Stimulated activated memory B cell treated with anti-CD40 and anti-IgM and Interleukin-4, amounts not matched to agents 10 μg/mL and 1 μg/mL and 100 μg/mL, for 72 hours (primary cell): ENCODE data around the gene TRMT1.
"Not testable (repeated sequence)": the region's sequence is repeated elsewhere in the genome, so short reads cannot be mapped to it uniquely, and the experiment has no call there.

ENCODE experiments used
- ATAC-seq: fragments of 150-1000 bp; cut with Tn5 transposase; 2 replicates; pipeline ENCODE4 v1.10.0; 2021
- H3K27ac Mint-ChIP-seq: one replicate; pipeline ENCODE4 v1.8.0; 2022; ENCODE audit warnings: mild to moderate bottlenecking, mixed read lengths
- H3K27me3 Mint-ChIP-seq: one replicate; pipeline ENCODE4 v1.8.0; 2022; ENCODE audit warnings: mixed read lengths
- H3K36me3 Mint-ChIP-seq: one replicate; pipeline ENCODE4 v1.8.0; 2022; ENCODE audit warnings: mixed read lengths
- H3K4me1 Mint-ChIP-seq: one replicate; pipeline ENCODE4 v1.8.0; 2022; ENCODE audit warnings: mixed read lengths
- H3K4me3 Mint-ChIP-seq: one replicate; pipeline ENCODE4 v1.8.0; 2022; ENCODE audit warnings: mild to moderate bottlenecking, moderate library complexity, mixed read lengths
- H3K9me3 Mint-ChIP-seq: one replicate; pipeline ENCODE4 v1.8.0; 2022; ENCODE audit warnings: mixed read lengths

TRMT1 gene

GRCh38 chr19:13116282-13117175 is at the start of gene TRMT1:
TSS of gene TRMT1 (minus strand) at chr19:13116740. CDS start at chr19:13116399, 341 bp downstream.
- H3K4me1 Mint-ChIP-seq, result peaks cover 53% of the 10 kb centered on the region
- ATAC-seq, result peak; percentile 79
- peak within 1 kb of the TSS; percentile 97 for H3K4me3 Mint-ChIP-seq
- H3K9me3 Mint-ChIP-seq, result no peaks in the 10 kb centered on the region
- no peaks in the 10 kb centered on the region for H3K27me3 Mint-ChIP-seq
- H3K36me3 Mint-ChIP-seq, result peaks cover 11% of the 10 kb centered on the region
- peak within 1 kb of the TSS; percentile 91 for H3K27ac Mint-ChIP-seq

DNA sequence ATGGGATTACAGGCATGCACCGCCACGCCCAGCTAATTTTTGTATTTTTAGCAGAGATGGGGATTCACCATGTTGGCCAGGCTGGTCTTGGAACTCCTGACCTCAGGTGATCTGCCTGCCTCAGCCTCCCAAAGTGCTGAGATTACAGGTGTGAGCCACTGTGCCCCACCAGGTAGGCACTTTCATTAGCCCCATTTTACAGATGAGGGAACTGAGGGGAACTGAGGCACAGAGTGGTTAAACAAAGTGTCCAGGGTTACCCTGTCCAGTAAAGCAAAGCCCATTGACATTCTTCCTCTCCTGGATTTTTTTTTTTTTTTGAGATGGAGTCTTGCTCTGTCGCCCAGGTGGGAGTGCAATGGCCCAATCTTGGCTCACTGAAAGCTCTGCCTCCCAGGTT is 49.6 kb upstream of the TRMT1 start:
- H3K4me1 Mint-ChIP-seq, result peaks cover 92% of the 10 kb centered on the region
- not testable (repeated sequence) for H3K36me3 Mint-ChIP-seq, H3K4me3 Mint-ChIP-seq, H3K9me3 Mint-ChIP-seq, H3K27me3 Mint-ChIP-seq, ATAC-seq
- H3K27ac Mint-ChIP-seq, result peak overlapping the region; percentile 96

DNA sequence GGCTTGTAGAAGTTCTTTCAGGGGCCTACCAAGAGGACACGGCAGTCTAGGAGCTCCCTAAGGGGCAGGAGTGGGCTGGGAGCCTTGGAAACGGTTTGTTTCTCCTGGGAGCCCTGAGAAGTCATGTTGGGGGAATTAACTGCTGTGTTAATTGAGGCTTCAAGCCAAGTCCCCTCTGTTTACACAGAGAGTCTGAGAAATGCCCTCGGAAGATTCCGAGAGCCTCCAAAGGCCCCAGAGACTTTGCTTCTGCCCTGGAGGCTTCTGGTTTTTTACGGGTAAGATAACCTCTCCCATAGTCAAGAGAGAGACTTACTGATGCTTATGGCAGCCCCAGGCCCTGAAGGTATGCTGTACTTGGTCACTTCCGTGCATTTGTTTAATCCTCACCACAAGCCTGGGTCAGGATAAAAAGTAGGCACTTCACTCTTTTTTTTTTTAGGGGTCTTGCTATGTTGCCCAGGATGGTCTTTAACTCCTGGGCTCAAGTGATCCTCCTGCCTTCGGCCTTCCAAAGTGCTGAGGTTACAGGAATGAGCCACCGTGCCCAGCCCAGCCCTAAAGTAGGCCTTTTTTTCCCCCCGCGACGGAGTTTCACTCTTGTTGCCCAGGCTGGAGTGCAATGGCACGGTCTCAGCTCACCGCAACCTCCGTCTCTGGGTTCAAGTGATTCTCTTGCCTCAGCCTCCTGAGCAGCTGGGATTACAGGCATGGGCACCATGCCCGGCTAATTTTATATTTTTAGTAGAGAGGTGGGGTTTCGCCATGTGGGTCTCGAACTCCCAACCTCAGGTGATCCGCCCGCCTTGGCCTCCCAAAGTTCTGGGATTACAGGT is 48.8 kb upstream of the TRMT1 start:
- no peak for ATAC-seq
- Mint-ChIP-seq H3K36me3 (no peaks in the 10 kb centered on the region), H3K9me3 (no peaks in the 10 kb centered on the region), H3K27me3 (no peaks in the 10 kb centered on the region), H3K27ac (peak overlapping the region; percentile 75), H3K4me3 (no peak overlapping the region), H3K4me1 (peaks cover 87% of the 10 kb centered on the region)

- peak overlapping the region; percentile 24 for H3K4me3 Mint-ChIP-seq
- H3K4me1 Mint-ChIP-seq, result peaks cover 85% of the 10 kb centered on the region
- no peaks in the 10 kb centered on the region for H3K9me3 Mint-ChIP-seq
- H3K27me3 Mint-ChIP-seq, result no peaks in the 10 kb centered on the region
- H3K36me3 Mint-ChIP-seq, result no peaks in the 10 kb centered on the region
- no peak for ATAC-seq
- peak overlapping the region; percentile 75 for H3K27ac Mint-ChIP-seq
Observed at GRCh38 chr19:13164343-13165161, 48.0 kb upstream of the TRMT1 start.

DNA sequence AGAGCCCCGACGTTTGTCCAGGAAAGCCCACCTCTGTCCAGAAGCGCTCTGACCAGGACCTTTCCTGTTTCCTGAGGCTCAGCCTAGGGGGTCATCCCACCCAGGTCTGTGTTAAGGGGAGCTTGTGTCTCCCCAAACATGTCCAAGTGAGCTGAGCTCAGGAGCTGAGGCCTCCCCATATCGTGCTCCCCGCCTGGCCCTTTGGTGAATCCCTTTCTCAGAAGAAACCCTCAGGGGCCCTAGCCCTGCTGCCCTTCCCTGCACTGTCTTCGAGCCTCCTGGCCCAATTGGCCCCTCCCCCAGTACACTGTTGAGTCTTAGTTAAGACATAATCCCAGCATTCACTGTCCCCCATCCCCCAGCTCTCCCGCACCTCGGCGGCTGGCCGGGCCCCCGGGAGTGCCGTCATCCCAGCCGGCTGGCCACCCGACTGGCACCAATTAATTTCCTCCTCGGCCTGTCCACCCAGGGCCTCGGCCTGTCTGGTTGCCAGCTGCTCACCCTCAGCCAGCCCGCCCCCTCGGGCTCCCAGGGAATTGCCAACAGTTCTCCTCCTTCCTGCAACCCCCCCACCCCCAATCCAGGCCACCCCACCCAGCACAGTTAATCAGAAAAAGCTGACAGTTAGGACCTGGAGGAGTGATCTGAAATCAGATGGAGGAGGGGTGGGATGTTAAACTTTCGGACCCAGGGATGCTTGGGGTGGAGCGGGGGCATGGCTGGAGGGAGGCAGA is 47.2 kb upstream of the TRMT1 start:
- no peaks in the 10 kb centered on the region for H3K27me3 Mint-ChIP-seq
- no peaks in the 10 kb centered on the region for H3K36me3 Mint-ChIP-seq
- H3K9me3 Mint-ChIP-seq, result no peaks in the 10 kb centered on the region
- peak overlapping the region; percentile 75 for H3K27ac Mint-ChIP-seq
- H3K4me1 Mint-ChIP-seq, result peaks cover 77% of the 10 kb centered on the region
- H3K4me3 Mint-ChIP-seq, result peak overlapping the region; percentile 63
- ATAC-seq, result peak; percentile 4

- ATAC-seq, result peak; percentile 76
- Mint-ChIP-seq H3K27ac (peak overlapping the region; percentile 75), H3K9me3 (no peaks in the 10 kb centered on the region), H3K36me3 (no peaks in the 10 kb centered on the region), H3K27me3 (no peaks in the 10 kb centered on the region), H3K4me1 (peaks cover 77% of the 10 kb centered on the region), H3K4me3 (peak overlapping the region; percentile 80)
Observed at GRCh38 chr19:13162724-13163608, 46.4 kb upstream of the TRMT1 start.

DNA sequence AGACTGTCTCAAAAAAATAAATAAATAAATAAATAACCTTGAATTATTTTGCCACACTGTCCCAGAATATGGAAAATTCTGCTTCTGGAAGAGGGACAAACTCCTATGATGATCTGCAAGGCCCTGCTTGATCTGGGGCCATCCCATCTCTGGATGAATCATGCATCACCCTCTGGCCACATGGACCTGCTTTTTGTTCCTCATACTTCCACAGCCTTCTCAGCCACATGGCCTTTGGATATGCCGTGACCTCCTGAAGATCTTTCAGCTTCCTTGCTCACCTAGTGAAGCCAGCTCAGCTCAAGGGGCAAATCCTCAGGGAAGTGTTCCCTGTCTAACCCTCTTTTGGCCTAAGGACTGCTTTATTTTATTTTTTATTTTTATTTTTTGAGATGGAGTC is 44.0 kb upstream of the TRMT1 start:
- Mint-ChIP-seq H3K4me1 (peaks cover 76% of the 10 kb centered on the region), H3K27me3 (no peaks in the 10 kb centered on the region), H3K4me3 (no peak overlapping the region), H3K36me3 (no peaks in the 10 kb centered on the region), H3K27ac (no peak overlapping the region), H3K9me3 (no peaks in the 10 kb centered on the region)
- ATAC-seq, result no peak

DNA sequence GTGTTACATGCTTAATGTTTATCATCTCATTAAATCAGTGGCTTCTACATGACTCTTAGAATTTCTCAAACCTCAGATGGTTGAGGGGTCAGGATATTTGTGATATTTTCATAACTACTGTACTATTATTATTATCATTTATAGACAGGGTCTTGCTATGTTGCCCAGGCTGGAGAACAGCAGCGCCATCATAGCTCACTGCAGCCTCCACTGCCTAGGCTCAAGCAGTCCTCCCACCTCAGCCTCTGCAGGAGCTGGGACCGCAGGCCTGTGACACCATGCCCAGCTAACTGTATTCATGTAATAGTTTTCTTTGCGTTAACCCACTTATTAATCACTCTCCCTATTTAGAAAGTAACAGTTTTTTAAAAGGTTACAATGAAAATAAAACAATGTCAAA is 43.2 kb upstream of the TRMT1 start:
- Mint-ChIP-seq H3K36me3 (peaks cover 4% of the 10 kb centered on the region), H3K27me3 (no peaks in the 10 kb centered on the region), H3K9me3 (no peaks in the 10 kb centered on the region), H3K27ac (peak overlapping the region; percentile 49), H3K4me3 (no peak overlapping the region), H3K4me1 (peaks cover 68% of the 10 kb centered on the region)
- no peak for ATAC-seq

- Mint-ChIP-seq H3K27ac (peak overlapping the region; percentile 92), H3K4me3 (peak overlapping the region; percentile 95), H3K9me3 (no peaks in the 10 kb centered on the region), H3K36me3 (peaks cover 24% of the 10 kb centered on the region), H3K4me1 (peaks cover 36% of the 10 kb centered on the region), H3K27me3 (no peaks in the 10 kb centered on the region)
- ATAC-seq, result peak; percentile 66
Observed at GRCh38 chr19:13155472-13156359, 39.2 kb upstream of the TRMT1 start.

DNA sequence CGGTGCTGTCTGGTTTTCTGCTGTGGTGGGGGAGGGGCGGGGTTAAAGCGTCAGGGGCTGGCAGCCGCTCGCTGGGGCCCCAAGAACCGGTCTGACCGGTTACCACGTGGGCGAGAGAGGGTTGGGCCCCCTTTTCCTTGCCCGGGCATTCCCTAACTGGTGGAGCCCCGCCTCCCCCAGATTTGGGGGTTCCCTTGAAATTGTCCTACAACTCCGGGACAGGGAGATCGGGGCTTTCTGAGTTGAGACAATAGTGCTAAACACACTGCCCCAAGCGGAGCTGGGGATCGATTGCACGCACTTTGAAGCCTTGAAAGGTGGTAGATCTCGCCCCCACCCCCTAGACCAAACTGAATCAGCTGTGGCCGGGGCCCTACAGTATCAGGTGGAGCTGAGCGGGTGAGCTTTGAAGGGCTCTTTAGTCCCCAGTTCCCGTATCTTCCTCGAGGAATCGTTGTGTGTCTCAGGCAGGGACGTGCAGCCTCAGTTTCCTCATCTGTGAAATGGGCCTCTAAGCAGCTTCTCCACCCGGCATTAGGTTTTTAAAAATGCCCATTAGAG is 38.5 kb upstream of the TRMT1 start:
- Mint-ChIP-seq H3K4me3 (peak overlapping the region; percentile 95), H3K27me3 (no peaks in the 10 kb centered on the region), H3K27ac (peak overlapping the region; percentile 92), H3K4me1 (peaks cover 38% of the 10 kb centered on the region), H3K9me3 (no peaks in the 10 kb centered on the region), H3K36me3 (peaks cover 24% of the 10 kb centered on the region)
- peak; percentile 24 for ATAC-seq

DNA sequence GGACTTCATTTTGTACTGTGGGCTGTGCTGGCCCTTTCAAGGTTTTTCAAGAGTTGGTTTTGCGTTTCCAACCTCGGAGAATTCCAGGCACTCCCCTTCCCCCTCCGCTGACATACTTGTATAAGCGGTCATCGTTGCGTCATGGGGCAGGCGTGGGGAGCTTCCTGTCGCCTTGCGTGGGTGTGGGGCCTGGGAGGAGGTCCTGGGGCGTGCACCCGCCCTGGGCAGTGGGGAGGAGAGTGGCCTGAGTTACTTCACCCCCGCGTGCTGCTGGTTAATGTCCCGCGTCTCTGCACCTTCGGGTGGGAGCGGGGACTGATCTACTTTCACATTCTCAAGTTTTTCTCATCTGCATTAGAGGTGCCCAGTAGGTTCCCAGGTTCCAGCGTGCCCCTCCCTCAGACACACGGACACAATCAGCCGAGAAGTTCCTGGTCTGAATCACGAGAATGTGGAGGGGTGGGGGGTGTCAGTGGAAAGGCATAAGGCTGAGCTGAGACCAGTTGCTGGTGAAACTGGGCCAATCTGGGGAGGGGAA is 37.8 kb upstream of the TRMT1 start:
- peak overlapping the region; percentile 92 for H3K27ac Mint-ChIP-seq
- ATAC-seq, result no peak
- peaks cover 24% of the 10 kb centered on the region for H3K36me3 Mint-ChIP-seq
- peak overlapping the region; percentile 95 for H3K4me3 Mint-ChIP-seq
- no peaks in the 10 kb centered on the region for H3K27me3 Mint-ChIP-seq
- H3K9me3 Mint-ChIP-seq, result no peaks in the 10 kb centered on the region
- peaks cover 38% of the 10 kb centered on the region for H3K4me1 Mint-ChIP-seq

GRCh38 chr19:13153569-13154240 is 37.2 kb upstream of the TRMT1 start:
- H3K27ac Mint-ChIP-seq, result peak overlapping the region; percentile 92
- no peaks in the 10 kb centered on the region for H3K9me3 Mint-ChIP-seq
- no peaks in the 10 kb centered on the region for H3K27me3 Mint-ChIP-seq
- no peak for ATAC-seq
- peaks cover 24% of the 10 kb centered on the region for H3K36me3 Mint-ChIP-seq
- H3K4me1 Mint-ChIP-seq, result peaks cover 44% of the 10 kb centered on the region
- peak overlapping the region; percentile 95 for H3K4me3 Mint-ChIP-seq
